GM19238 (cell line): ENCODE data around the gene LEMD3.
A peak's percentile ranks its signal among the peaks of the same experiment; 100 is the strongest.
"Not testable (repeated sequence)": the region's sequence is repeated elsewhere in the genome, so short reads cannot be mapped to it uniquely, and the experiment has no call there.

Experiments
- DNase-seq: peaks from one replicate; pipeline ENCODE4 v3.0.0; 2011; ENCODE audit warnings: low spot score; ENCODE audit not compliant: insufficient read length

LEMD3 gene

DNA sequence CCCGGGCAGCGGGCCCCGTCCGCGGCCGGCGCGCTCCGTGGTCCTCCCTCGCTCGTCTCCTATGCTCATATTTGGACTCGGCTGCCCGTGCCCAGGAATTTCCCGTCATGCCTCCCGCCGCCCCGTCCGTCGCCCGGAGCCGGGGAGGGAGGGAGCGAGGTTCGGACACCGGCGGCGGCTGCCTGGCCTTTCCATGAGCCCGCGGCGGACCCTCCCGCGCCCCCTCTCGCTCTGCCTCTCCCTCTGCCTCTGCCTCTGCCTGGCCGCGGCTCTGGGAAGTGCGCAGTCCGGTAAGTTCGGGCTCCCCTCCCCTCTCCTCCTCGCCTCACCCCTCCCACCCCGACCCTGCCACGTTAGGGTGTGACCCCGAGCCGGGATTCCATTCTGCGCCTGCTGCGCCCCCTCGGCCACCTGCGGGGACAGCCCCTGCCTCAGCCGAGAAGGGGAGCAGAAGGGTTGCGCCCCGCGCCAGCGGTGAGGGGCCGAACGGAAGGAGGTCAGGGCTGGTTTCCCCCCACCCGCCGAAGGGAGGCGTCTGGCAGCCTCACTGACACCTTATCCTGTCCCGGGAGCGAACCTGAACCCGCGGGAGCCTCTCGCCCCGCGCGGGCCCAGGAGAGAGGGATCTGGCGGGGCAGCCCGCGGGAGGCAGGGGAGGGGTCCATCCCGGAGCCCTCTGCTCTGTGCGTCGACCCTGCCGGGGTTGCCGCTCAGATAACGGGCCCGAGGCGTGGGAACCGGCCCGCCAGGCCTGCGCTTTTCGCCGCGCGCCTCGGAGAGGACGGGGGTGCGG is 109.4 kb downstream of the LEMD3 start, which contains the start of gene MSRB3:
MSRB3 (plus strand) TSS at position 108 of the 793 bp plus-strand sequence. CDS start 29,897 bp downstream, outside the sequence.
- peak; percentile 35 for DNase-seq

DNA sequence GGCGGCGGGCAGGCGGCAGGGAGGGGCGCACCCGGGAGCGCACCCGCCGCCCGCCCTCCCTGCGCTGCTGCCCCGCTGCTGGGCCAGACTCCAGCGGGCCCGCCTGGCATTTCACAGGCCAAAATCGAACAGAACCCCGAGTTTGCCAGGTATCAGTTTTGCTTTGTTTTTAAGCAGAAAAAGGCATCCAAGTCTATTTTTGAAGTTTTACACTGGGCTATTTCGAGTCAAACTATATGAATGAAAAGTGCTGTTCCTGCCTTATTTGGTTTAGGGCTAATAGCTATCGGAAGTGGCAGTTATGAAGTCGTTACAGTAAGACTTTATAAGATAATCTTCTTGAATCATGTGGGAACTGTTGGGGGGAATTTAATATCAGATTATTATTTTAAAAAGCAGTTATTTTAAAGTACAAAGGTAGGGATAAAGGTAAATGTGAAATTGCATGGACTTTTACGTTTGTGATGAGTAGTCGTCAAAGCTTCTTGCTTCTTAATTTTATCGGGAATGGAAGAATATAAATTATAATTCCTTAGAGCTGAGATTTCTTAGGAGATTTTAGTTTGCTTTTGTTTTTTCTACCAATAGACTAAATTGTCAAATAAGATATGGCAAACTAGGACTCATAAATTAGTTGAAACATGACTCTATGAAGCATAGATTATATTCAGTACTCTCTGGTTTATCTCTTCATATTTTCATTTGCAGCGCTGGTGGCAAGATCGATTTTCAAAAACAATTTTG is 110.2 kb downstream of the LEMD3 start:
- no peak for DNase-seq

DNA sequence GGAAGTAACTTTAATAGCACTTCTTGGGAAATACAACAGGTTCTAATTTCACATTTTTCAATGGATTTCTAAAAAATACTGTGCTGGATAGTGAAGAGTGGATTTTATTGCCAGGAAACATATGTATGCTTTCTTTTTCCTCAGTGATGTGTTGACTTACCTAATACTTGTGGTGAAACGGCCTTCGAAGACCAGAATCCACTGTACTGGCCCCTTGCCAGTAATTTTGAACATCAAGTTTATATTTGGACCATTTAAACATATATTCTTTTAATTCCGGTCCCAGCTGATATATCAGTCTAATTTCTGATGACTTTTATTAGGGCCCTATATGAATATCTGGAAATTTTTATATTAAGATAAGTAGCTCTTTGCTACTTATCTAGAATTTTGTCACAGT is 110.9 kb downstream of the LEMD3 start:
- no peak for DNase-seq

GRCh38 chr12:65282840-65283239 is 113.5 kb downstream of the LEMD3 start:
- no peak for DNase-seq

GRCh38 chr12:65285532-65285931 is 116.1 kb downstream of the LEMD3 start:
- not testable (repeated sequence) for DNase-seq

GRCh38 chr12:65287426-65287825 is 118.0 kb downstream of the LEMD3 start:
- DNase-seq: no peak

DNA sequence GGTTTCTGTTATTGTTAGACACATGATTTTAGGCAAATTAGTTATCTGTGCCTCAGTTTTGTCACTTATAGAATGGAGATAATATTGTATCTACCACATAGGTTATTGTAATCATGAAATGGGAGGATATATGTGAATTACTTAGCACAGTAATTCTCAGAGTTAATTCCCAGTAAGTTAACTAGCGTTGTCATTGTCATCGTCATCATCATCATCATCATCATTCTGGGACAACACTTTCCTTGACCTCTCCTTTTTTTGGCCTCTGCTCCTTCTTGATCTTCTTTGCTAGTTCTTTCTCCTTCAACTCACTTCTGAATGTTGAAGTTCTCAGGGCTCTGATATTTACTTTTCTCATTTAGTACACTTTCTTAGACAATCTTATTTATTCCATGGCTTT is 122.9 kb downstream of the LEMD3 start:
- no peak for DNase-seq

DNA sequence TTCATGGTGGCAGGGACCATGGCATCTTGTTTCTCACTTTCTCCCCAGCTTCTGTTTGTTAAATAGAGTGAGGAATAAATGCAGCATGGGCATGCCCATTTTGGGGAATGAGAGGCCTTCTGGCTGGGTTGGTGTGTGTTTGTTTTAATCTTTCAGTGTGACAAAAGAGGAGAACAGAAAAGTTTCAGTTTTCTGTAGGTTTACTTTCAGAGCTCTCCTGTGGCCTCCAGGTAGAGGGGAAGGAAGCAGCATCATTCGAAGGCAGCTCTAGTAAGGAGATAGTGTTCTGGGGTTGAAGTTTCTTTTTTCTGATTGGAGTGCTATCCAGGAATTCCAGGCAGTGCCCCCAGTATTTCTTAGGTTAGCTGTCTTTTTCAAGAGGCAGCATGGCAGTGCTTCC is 124.4 kb downstream of the LEMD3 start:
- DNase-seq: no peak

DNA sequence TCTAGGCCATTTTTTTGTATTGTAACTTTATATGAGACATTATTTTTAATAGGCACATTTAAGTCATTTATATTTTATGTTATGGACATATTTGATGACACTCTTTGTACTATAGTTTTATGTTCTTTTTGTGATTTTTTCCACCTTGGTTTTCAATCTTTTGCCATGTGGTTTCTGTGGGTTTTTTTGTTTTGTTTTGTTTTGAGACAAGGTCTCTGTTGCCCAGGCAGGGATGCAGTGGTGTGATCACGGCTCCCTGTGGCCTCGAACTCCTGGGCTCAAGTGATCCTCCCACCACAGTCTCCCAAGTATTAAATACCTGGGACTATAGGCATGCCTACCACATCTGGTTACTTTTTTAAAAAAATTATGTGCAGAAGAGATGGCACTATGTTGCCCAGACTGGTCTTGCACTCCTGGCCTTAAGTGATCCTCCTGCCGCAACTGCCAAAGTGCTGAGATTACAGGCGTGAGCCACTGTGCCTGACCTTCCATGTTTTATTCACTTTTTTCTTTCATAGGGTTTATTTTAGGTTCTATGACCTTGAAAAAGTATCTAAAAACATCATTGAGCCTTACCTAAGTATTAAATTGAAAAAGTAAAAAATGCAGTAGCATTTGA is 125.4 kb downstream of the LEMD3 start:
- DNase-seq: no peak

DNA sequence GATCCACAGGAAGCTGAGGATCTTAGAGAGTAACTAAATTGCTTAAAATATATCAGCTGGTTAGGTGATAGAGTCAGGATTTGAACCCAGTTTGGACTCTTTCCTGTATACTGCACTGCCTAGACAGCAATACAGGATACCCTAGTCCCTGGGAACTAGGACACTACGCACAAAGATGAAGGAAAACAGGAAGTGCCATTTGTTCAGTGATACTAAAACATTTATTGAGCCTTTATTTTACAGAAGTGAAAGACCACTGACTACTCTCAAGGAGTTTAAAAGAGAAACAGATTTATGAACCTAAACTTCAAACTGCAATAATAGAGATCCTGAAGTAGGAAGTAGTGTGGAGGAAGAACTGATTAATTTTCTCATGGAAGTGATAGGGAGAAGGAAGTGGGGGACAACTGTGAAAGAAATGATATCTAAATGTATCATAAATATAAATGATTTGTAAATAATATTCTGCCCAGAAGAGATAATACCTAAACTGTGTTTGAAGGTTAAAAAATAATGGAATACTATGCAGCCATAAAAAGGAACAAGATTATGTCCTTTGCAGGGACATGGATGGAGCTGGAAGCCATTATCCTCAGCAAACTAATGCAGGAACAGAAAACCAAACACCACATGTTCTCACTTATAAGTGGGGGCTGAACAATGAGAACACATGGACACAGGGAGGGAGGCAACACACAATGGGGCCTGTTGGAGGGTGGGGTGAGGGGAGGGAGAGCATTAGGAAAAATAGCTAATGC is 127.3 kb downstream of the LEMD3 start:
- no peak for DNase-seq
